Colonic mucosa (tissue), 4 donors: ENCODE data around the gene RAB40AL. TPM values are rescaled to one million over a fixed set of nuclear protein-coding genes. Genes with fewer than 3 reads are reported as not detected.

Experiments used
- DNase-seq: peaks from one replicate; pipeline ENCODE4 v3.0.0-alpha.2; 2020
- H3K27ac ChIP-seq: fragments of 200-600 bp; one replicate; pipeline ENCODE4 v1.8.0; 2021
- H3K27me3 ChIP-seq: fragments of 200-600 bp; one replicate; pipeline ENCODE4 v1.8.0; 2021
- H3K36me3 ChIP-seq: fragments of 200-600 bp; one replicate; pipeline ENCODE4 v1.8.0; 2021
- H3K4me1 ChIP-seq: fragments of 200-600 bp; one replicate; pipeline ENCODE4 v1.8.0; 2021; ENCODE audit warnings: mild to moderate bottlenecking
- H3K4me3 ChIP-seq: fragments of 200-600 bp; one replicate; pipeline ENCODE4 v1.8.0; 2021
- H3K9ac ChIP-seq, 2 donors: one replicate each; pipeline ENCODE4 v1.7.0; 2013; ENCODE audit warnings: control low read depth in 2 of 2, low read depth in 2 of 2, low read length in 2 of 2
- H3K9me3 ChIP-seq: fragments of 200-600 bp; one replicate; pipeline ENCODE4 v1.8.0; 2021
- intact Hi-C: fragments of 100-400 bp; cut with DNase I; formaldehyde crosslinking; loops from one replicate; pipeline ENCODE4 v1.14.1; 2022
- total RNA-seq, 2 donors: library from RNA; stranded (reverse); fragmentation: NEBNext Ultra II Directional in 1 of 2; extraction: Animal tissue kit (Norgen Biotek cat#: 25700) in 1 of 2; gene quantifications; one replicate each; pipeline ENCODE4 v1.2.1, GENCODE V29; 2021
- TF ChIP-seq, protein P1 (sequence below): fragments of 200-600 bp; IDR thresholded peaks from one replicate; pipeline ENCODE4 v1.8.0; 2022; ENCODE audit warnings: antibody characterized with exemption, mild to moderate bottlenecking
- donor health status: healthy.
- donor health status: DM: no; HTN: no; CAD: no.
- donor health status: DM: no; HTN: no; CAD: no.

The RAB40AL gene
- total RNA-seq, 2 donors from 2014 or later: 0.74 TPM; not detected in 1

DNA sequence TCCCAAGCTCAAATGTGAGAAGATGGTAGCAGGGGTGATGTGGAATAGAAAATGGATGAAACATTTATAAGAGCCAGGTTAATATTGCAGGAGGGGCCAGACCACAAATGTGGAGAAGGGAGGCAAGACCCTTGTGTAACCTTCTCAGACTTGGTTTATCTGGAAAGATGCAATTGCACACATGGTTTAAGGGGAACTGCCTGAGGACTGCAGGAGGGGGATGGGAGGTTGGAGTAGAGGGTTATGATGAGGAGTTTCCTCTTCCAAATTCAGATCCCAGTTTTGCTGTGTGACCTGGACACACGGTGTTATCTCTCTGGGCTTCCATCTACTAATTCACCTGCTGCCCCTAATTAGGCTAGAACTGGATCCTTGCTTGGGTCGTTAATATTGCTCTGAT lies 46.1 kb downstream of the RAB40AL start:
- TF ChIP-seq, protein P1, sequence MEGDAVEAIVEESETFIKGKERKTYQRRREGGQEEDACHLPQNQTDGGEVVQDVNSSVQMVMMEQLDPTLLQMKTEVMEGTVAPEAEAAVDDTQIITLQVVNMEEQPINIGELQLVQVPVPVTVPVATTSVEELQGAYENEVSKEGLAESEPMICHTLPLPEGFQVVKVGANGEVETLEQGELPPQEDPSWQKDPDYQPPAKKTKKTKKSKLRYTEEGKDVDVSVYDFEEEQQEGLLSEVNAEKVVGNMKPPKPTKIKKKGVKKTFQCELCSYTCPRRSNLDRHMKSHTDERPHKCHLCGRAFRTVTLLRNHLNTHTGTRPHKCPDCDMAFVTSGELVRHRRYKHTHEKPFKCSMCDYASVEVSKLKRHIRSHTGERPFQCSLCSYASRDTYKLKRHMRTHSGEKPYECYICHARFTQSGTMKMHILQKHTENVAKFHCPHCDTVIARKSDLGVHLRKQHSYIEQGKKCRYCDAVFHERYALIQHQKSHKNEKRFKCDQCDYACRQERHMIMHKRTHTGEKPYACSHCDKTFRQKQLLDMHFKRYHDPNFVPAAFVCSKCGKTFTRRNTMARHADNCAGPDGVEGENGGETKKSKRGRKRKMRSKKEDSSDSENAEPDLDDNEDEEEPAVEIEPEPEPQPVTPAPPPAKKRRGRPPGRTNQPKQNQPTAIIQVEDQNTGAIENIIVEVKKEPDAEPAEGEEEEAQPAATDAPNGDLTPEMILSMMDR: no peak
- intact Hi-C loops: no loop called here

DNA sequence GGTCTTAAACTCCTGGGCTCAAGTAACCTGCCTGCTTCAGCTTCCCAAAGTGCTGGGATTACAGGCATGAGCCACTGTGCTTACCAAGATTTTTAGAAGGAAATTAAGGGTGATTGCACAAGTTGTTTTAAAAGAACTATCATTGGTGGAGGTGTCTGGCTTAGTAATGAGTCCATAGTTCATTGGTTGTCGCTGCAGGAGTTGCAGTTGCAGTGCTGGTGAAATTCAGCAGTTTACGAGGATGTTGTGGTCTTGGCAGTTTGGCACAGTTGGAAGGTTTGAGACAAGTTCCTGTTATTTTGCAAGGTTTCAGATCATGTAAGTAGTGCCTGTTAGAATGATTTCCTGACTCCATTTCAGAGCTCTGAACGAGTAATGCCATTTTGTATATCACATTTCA lies 48.1 kb downstream of the RAB40AL start:
- DNase-seq: no peak

More for the DNA sequence above, 46.1 kb downstream of the RAB40AL start:
- no peaks in the 10 kb centered on the region for H3K36me3 ChIP-seq
- no peaks in the 10 kb centered on the region for H3K9me3 ChIP-seq
- H3K27ac ChIP-seq: no peak overlapping the region
- H3K4me3 ChIP-seq: no peak overlapping the region
- H3K4me1 ChIP-seq: no peaks in the 10 kb centered on the region
- H3K27me3 ChIP-seq: peaks cover 3% of the 10 kb centered on the region
- no peak overlapping the region for H3K9ac ChIP-seq
- no peak for DNase-seq

More for the DNA sequence above, 48.1 kb downstream of the RAB40AL start:
- H3K4me1 ChIP-seq: no peaks in the 10 kb centered on the region
- TF ChIP-seq, protein P1: no peak
- no peak overlapping the region for H3K27ac ChIP-seq
- H3K9me3 ChIP-seq: no peaks in the 10 kb centered on the region
- no peak overlapping the region for H3K9ac ChIP-seq
- no peaks in the 10 kb centered on the region for H3K36me3 ChIP-seq
- H3K4me3 ChIP-seq: no peak overlapping the region
- intact Hi-C loops: no loop called here
- H3K27me3 ChIP-seq: peaks cover 5% of the 10 kb centered on the region

Other genes starting within 250 kb of the RAB40AL start
- gene GPRASP2, start 224.8 kb upstream of the RAB40AL start, total RNA-seq: 1 to 10 TPM; 2.2 to 4.6 TPM
- 1 to 10 TPM; 3.7 to 4.0 TPM for gene GPRASP3, start 216.5 kb upstream of the RAB40AL start, total RNA-seq
- 1 to 10 TPM in 1 of 2 donors, under 1 TPM in 1; 0.77 to 1.9 TPM for gene BEX1, start 126.9 kb downstream of the RAB40AL start, total RNA-seq
- under 1 TPM in 1 of 2 donors, not detected in 1; 0.40 TPM for gene NXF3, start 155.9 kb downstream of the RAB40AL start, total RNA-seq